ENCODE results near the gene GALNT4.

GRCh38 chr12:89544681-89545184, 20.1 kb upstream of the GALNT4 start:
- TF ChIP-seq POLR2A (IDR thresholded peaks at IDR 0.05; ENCODE audit: low read depth, low read length) (no peak), PAX5 (IDR thresholded peaks at IDR 0.05; ENCODE audit: insufficient read depth, low read length, severe bottlenecking) (no peak), TAF1 (IDR thresholded peaks at IDR 0.05; ENCODE audit: low read depth, low read length) (no peak)
